Measurements from ENCODE around the gene PBXIP1. TPM values are rescaled to one million over a fixed set of nuclear protein-coding genes. Genes with fewer than 3 reads are reported as not detected.
A peak's percentile ranks its signal among the peaks of the same experiment; 100 is the strongest.

Gene PBXIP1
- total and polyA plus RNA-seq, 2 of the 13 experiments (the other 11 are each of a cell fraction or from before 2014, with no cell fraction given), result 16.3 to 31.9 TPM

- TF ChIP-seq ZNF704 (CRISPR knock-in tag; IDR thresholded peaks at IDR 0.05; ENCODE audit: borderline replicate concordance), result peak; percentile 80; the same call in 1 of the 2 replicates
- no peak for TF ChIP-seq ZNF646 (CRISPR knock-in tag; IDR thresholded peaks at IDR 0.05)
- no peak for TF ChIP-seq NFE2 (CRISPR knock-in tag; IDR thresholded peaks at IDR 0.05)
- no peak; the same call in 1 of the 2 replicates for TF ChIP-seq ZNF709 (CRISPR knock-in tag; IDR thresholded peaks at IDR 0.05)
- TF ChIP-seq ZKSCAN8 (CRISPR knock-in tag; IDR thresholded peaks at IDR 0.05; ENCODE audit: borderline replicate concordance), result peak; percentile 51; the same call in 1 of the 2 replicates
- TF ChIP-seq SMAD9 (CRISPR knock-in tag; IDR thresholded peaks at IDR 0.05), result no peak
- TF ChIP-seq ARNT (IDR thresholded peaks at IDR 0.05), result no peak
- no peak for TF ChIP-seq SCMH1 (CRISPR knock-in tag; IDR thresholded peaks at IDR 0.05; ENCODE audit: borderline replicate concordance)
- TF ChIP-seq ZXDC (CRISPR knock-in tag; IDR thresholded peaks at IDR 0.05), result no peak
- TF ChIP-seq SP4 (CRISPR knock-in tag; IDR thresholded peaks at IDR 0.05), result peak; percentile 74
- peak; percentile 54; the same call in 1 of the 2 replicates for TF ChIP-seq ZNF800 (CRISPR knock-in tag; IDR thresholded peaks at IDR 0.05)
- TF ChIP-seq ZNF512B (CRISPR knock-in tag; IDR thresholded peaks at IDR 0.05; ENCODE audit: borderline replicate concordance), result no peak
These were observed 5.6 kb upstream of the PBXIP1 start, which contains the start of gene PYGO2 (continued) for GRCh38 chr1:154961207-154962155.
